NCI-H748 treated with DMSO at 0.1 percent for 48 hours (cell line): Measurements from ENCODE around the gene SLC7A7.
"Not testable (repeated sequence)": the region's sequence is repeated elsewhere in the genome, so short reads cannot be mapped to it uniquely, and the experiment has no call there.

ENCODE experiments used
- DNase-seq: peaks from one replicate; lab custom pipeline; 2025; lab: John Stamatoyannopoulos, UW

SLC7A7 gene

DNA sequence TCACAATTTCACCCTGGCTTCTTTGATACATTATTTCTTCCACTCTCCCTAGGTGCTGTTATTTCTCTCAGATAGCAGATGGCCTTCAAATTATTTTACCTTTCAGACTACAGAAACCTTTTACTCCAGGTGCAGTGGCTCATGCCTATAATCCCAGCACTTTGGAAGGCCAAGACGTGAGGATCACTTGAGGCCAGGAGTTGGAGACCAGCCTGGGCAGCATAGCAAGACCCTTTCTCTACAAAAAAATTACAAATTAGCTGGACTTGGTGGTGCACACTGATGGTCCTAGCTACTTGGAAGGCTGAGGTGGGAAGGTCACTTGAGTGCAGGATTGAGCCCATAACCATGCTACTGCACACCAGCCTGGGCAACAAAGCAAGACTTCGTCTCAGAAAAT lies 23.1 kb downstream of the SLC7A7 start:
- DNase-seq: no peak

- DNase-seq: no peak
Observed at GRCh38 chr14:22791301-22791700, 23.9 kb downstream of the SLC7A7 start.

GRCh38 chr14:22786685-22787084 lies 28.6 kb downstream of the SLC7A7 start:
- no peak for DNase-seq

DNA sequence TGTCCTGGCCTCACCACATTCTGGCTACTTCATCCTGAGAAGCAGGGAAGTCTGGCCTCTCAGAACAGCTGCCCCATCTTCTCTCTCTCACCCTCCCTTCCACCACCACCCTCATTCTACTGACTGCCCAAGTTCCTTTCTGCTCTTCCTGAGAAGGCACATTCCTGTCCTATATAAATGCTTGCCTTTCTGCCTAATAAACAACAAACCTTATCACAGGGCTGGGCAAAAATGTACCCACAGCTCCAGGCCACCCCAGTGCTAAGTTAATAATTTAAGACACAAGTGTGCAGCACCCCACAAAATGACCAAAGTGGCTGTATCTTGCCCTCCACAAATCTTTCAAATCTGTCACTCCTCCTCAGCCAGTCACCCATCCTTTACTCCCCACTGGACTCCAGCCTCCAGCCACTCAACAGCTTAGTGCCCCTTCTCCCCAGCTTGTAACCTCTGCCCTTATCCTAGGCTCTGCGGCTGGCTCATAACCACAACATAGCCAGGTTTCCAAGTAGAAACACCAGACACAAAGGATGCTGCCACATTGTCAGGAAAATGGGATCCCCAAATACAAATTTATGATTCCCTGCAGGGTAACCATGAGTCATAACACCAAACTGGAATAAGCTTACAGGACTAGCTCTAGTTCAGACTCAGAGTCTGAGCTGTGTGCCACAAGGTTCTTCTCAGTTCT lies 33.8 kb downstream of the SLC7A7 start:
- DNase-seq: no peak

DNA sequence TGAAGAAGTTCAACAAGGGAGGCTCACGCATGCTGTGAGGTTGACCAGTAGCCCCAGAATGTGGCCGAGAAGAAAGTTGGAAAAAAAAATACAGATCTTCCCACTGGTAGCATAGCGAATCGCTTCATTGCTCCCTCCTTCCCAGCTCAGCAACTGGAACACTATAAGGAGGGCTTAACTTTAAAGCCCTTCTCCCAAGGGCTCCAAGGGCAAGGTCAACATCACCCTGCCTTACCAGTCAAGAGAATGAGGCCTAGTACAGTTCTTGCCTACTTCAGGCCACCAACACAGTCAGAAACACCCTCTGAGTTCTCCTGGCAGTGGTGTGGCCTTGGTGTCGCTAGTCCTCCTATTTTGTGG lies 34.3 kb downstream of the SLC7A7 start:
- DNase-seq: no peak

DNA sequence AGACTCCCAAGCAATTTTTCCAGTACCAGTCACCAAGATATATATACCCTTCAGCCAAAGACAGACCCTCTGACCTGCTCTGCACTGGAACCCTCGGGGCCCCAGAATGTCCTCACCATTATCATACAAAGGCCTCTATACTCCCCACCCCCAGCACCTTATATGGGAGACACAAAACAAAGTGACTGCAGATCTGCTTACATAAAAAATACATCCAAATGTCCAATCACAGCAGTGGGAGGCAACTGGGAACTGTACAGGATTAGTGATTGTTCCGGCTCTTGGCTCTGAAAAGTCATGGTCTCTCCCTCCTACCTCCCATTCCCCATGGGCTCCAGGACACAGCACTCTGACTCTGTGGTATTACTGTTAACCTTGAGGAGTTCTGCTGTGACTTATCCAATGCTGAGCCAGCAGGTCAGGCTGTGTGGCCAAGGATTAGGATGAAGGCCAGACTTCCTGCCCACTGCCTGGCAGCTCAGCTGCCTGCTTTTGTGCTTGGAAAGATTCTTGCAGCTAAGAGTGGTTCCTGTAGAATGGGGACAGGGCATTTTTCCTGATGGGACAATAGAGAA lies 35.0 kb downstream of the SLC7A7 start:
- DNase-seq: no peak

GRCh38 chr14:22778084-22778483 lies 37.2 kb downstream of the SLC7A7 start:
- DNase-seq: no peak

DNA sequence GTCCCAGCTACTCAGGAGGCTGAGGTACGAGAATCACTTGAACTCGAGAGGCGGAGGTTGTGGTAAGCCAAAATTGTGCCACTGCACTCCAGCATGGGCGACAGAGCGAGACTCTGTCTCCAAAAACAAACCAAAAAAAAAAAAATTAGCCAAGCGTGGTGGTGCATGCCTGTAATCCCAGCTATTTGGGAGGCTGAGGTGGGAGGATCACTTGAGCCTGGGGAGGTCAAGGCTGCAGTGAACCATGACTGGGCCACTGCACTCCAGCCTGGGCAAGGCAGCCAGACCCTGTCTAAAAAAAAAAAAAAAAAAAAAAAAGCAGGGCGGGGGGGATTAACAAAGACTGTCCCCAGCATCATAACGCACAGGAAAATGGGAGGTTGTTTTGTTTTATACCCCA lies 38.4 kb downstream of the SLC7A7 start:
- DNase-seq: not testable (repeated sequence)

GRCh38 chr14:22776215-22776614 lies 39.0 kb downstream of the SLC7A7 start:
- no peak for DNase-seq

DNA sequence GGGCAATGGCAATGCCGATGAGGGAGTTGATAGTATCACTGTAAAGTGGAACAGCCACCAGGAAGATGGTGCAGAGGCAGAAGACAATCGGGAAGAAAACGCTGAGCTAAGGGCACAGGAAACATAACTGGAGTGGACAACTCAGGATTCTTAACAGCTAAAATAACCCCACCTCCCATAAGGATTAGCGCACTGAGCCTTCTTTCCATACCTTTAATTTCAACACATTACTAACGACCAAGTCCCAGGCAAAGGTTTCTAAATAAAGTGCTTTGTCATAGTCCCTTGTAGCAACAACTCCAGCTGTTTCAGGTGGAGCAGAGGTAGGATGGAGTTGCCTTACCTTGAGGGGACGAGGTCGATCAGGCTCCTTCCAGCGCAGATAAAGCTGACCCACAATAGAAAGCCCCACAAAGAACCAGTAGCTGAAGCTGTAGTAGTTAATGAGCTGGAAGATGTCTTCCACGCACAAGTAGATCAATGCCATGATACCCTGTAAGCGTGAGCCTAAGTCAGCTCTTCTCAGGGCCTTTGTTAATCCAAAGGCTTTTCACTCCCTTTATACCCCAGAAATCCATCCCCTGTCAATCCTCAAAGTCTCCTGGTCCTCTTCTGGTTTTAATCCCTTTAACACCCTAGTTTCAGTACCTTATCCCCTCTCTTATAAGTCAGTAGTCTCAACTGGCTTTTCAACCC lies 41.1 kb downstream of the SLC7A7 start:
- DNase-seq: no peak

DNA sequence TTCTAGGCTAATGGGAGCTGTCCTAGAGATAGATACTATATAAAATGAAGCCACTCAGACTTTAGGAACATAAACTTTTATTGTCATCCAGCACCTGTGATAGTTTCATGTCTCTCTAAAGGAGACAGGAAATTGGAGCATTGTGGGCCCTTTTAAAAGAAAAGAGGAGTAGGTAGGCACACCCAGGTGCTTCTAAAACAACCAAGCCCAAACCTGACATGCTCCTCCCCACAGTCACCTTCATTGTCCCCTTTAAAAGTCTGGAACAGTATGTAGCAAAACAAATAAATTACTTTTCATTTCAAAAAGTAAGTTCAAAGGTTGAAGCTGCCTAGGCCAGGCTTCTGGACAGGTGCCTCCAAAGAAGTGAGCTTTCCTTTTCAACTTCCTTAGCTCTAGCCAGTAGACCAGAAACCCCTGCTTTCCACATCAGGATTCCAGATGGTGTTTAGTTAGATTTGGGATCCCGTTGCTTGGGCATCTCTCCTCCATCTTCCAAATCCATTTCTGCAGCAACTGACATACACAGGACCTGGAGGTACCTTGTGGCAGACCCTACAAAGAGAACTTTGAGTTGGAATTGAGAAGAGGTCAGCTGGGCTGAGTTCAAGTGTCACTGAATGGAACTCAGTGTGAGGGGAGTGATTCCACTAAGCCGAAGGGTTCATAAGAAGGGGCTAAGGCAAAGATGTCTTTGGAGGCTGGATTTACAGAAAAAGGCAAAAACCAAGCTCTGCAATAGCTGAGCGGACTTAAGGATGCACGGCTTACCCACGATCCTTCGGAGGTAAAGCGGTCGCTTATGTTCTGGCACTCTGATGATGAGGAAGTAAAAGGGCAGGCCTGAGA lies 41.8 kb downstream of the SLC7A7 start:
- no peak for DNase-seq

DNA sequence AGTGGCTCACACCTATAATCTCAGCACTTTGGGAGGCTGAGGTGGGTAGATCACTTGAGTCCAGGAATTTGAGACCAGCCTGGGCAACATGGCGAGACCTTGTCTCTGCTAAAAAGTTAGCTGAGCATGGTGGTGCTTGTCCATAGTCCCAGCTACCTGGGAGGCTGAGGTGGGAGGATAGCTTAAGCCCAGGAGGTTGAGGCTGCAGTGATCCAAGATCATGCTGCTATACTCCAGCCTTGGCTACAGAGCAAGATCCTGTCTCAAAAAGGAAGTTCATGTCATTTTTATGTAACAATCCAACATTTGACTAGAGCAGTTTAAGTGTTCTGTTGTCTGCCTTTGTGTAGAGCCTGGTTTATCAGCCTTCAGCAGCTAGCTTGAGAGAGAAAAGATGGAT lies 42.5 kb downstream of the SLC7A7 start:
- no peak for DNase-seq

- no peak for DNase-seq
Observed at GRCh38 chr14:22770481-22771187, 44.6 kb downstream of the SLC7A7 start.

DNA sequence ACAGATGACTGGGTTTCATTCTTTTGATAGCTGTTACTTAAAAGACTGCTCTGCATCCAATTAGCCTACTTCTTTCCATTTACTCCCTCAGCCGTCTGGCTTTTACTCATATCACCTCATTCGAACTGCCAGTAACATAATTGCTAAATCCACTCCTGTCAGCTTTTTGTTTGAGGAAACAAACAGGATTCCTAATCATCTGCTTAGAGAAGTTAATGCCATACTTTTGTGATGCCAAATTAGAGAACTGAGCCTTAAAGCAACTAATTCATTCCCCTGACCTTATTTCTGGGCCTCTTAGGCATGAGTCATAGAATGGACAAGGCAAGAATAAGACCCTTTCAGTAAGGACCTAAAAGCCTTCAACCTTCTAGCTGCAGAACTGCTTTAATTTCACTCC lies 45.9 kb downstream of the SLC7A7 start:
- no peak for DNase-seq

DNA sequence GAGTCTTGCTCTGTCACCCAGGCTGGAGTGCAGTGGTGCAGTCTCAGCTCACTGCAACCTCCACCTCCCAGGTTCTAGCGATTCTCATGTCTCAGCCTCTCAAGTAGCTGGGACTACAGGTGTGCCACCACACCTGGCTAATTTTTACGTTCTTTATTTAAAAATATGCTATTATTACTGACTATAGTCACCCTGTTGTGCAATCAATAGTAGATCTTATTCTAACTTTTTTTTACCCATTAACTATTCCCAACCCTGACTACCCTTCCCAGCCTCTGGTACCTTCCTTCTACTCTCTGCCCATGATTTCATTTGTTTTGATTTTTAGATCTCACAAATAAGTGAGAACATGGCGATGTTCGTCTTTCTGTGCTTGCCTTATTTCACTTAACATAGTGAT lies 46.3 kb downstream of the SLC7A7 start:
- no peak for DNase-seq

- DNase-seq: no peak
Observed at GRCh38 chr14:22767323-22767589, 48.0 kb downstream of the SLC7A7 start.

- DNase-seq: peak; percentile 97
Observed at GRCh38 chr14:22766457-22767322, 48.5 kb downstream of the SLC7A7 start, which contains the start of gene OXA1L. Gene OXA1L, plus strand, starts transcription at chr14:22766688. Its CDS starts 14 bp downstream, at chr14:22766702.

DNA sequence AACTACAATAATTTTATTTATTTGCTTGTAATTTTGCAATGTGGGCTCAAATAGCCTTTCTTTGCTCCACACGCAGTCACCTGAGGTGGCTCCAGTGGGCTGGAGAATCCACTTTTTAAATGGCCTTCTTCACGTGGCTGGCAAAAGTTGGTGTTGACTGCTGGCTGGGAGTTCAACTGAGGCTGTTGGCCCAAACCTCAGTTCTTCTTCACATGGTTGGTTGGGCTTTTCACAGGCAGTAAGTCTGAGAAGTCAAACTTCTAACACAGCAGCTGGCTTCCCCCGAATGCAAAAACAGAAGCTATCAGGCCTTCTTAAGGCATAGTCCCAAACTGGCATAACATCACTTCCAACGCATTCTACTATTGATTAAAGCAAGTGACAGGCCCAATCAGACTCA lies 50.9 kb downstream of the SLC7A7 start:
- DNase-seq: no peak

DNA sequence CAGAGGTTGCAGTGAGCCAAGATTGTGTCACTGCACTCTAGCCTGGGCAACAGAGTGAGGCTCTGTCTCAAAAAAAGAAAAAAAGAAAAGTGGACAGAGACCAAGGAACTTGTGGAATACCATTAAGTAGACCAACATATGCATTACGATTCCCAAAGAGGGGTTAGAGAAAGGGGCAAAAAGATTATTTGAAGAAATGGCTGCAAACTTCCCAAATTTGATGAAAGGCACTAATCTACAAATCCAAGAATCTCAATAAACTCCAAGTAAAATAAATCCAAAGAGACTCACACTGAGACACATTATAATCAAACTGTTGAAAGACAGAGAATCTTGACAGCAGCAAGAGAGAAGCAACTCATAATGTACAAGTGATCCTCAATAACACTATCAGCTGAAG lies 53.5 kb downstream of the SLC7A7 start:
- no peak for DNase-seq

- not testable (repeated sequence) for DNase-seq
Observed at GRCh38 chr14:22757972-22758650, 57.1 kb downstream of the SLC7A7 start.

GRCh38 chr14:22753586-22753985 lies 61.6 kb downstream of the SLC7A7 start:
- DNase-seq: no peak
